GM12872 (cell line): ENCODE results near the gene TANC1.

Source experiments
- CTCF ChIP-seq: IDR thresholded peaks from 3 replicates; pipeline ENCODE4 v1.5.1; 2011; ENCODE audit warnings: low read depth, mild to moderate bottlenecking, low read length, moderate library complexity; ENCODE audit not compliant: insufficient read depth

TANC1 gene

GRCh38 chr2:159209341-159210306 lies 241.2 kb downstream of the TANC1 start:
- no peak for TF ChIP-seq CTCF

GRCh38 chr2:159211447-159212396 lies 243.3 kb downstream of the TANC1 start:
- TF ChIP-seq CTCF = no peak

- TF ChIP-seq CTCF = no peak
These were observed 244.9 kb downstream of the TANC1 start for GRCh38 chr2:159213296-159213695.

- TF ChIP-seq CTCF = no peak
These were observed 246.0 kb downstream of the TANC1 start for GRCh38 chr2:159214325-159214865.

- TF ChIP-seq CTCF = no peak
These were observed 246.7 kb downstream of the TANC1 start for GRCh38 chr2:159215116-159215515.

DNA sequence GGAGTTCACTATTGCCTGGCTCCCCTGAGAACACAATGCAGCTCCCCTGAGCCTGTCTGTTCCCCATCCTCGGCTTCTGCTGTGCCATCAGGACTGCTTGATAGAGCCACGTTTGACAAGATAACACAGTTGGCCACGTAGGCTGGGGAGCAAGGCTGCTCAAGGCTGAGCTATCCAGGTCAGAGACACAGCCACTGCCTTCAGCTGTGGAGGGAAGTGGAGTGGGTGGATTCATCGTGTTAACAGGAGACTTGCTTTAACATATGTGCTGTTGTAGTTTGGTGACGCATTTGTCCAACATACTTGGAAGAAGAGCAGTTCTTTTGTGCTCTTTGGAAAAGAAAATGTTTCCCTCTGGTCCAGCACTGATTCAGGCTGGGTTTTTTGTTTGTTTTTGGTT lies 249.2 kb downstream of the TANC1 start:
- no peak for TF ChIP-seq CTCF

DNA sequence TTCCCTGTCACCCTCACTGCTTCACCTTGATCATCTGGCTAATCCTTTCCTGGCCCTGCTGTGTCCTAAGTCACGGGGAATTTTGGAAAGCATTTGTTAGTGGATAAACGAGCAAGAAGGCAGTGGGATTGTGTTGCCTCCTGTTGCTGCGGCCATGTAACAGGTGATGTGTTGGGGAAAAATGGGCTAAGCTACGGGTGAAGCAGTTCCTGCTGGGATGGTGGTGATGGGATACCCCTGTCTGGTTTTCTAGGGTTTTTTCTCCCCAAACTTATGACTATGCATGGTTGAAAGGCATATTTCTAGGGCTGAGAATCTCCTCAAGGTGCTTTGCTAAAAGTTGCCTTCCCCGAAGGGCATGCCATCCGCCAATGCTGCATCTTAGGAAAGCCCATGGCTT lies 249.9 kb downstream of the TANC1 start:
- TF ChIP-seq CTCF = no peak
